Glutamatergic neuron (in vitro differentiated cells): ENCODE measurements around the gene NXNL1. TPM values are rescaled to one million over a fixed set of nuclear protein-coding genes. Genes with fewer than 3 reads are reported as not detected.

Source experiments
- DNase-seq: peaks from one replicate; pipeline ENCODE4 v3.0.0; 2022
- H3K27ac Mint-ChIP-seq: one replicate; pipeline ENCODE4 v1.8.0; 2020; ENCODE audit warnings: mild to moderate bottlenecking, mixed read lengths, inconsistent platforms; ENCODE audit not compliant: unreplicated experiment
- H3K27me3 Mint-ChIP-seq: one replicate; pipeline ENCODE4 v1.8.0; 2020; ENCODE audit warnings: mild to moderate bottlenecking, moderate library complexity, mixed read lengths, inconsistent platforms; ENCODE audit not compliant: unreplicated experiment
- H3K36me3 Mint-ChIP-seq: one replicate; pipeline ENCODE4 v1.8.0; 2020; ENCODE audit warnings: mild to moderate bottlenecking, mixed read lengths, inconsistent platforms; ENCODE audit not compliant: unreplicated experiment
- H3K4me1 Mint-ChIP-seq: one replicate; pipeline ENCODE4 v1.8.0; 2020; ENCODE audit warnings: mild to moderate bottlenecking, low read depth, mixed read lengths, inconsistent platforms; ENCODE audit not compliant: unreplicated experiment
- H3K4me3 Mint-ChIP-seq: one replicate; pipeline ENCODE4 v1.8.0; 2020; ENCODE audit warnings: mild to moderate bottlenecking, mixed read lengths, inconsistent platforms; ENCODE audit not compliant: unreplicated experiment
- H3K9me3 Mint-ChIP-seq: one replicate; pipeline ENCODE4 v1.8.0; 2020; ENCODE audit warnings: mild to moderate bottlenecking, moderate library complexity, mixed read lengths, inconsistent platforms; ENCODE audit not compliant: unreplicated experiment
- CTCF ChIP-seq: fragments of 200-600 bp; sonication (generic); IDR thresholded peaks from one replicate; pipeline ENCODE4 v1.5.0; 2021; ENCODE audit not compliant: partially characterized antibody, unreplicated experiment
- total RNA-seq: library from RNA; stranded (reverse); fragmentation: NEBNext Ultra II Directional; extraction: Animal tissue kit (Norgen Biotek cat#: 25700); gene quantifications from one replicate; pipeline ENCODE4 v1.2.1, GENCODE V29; 2021; ENCODE audit not compliant: unreplicated experiment

NXNL1 gene
- total RNA-seq, 1 donor from 2014 or later: not detected

DNA sequence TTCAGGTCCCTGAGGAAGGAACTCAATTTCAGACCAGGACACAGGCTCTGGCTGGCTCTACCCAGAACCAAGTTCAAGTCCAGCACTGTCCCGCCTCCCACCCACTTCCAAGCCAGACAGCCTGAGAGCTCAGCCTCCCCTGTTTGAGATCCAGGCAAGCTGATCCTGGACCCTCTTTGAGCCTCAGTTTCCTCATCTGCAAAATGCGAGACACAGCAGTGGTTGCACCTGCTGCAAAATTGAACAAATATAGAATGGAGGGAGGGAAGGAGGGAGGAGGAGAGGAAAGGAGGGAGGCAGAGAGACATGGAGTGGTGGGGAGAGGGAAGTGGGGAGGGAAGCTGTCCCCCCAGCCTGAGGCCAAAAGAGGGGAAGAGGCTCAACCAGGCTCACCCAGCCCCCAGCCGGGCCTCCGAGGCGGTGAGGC lies 13.0 kb downstream of the NXNL1 start:
- no peak for TF ChIP-seq CTCF
- Mint-ChIP-seq H3K9me3 (peaks cover 2% of the 10 kb centered on the region), H3K4me3 (peak overlapping the region; percentile 64), H3K4me1 (no peaks in the 10 kb centered on the region), H3K27ac (no peak overlapping the region), H3K27me3 (peaks cover 11% of the 10 kb centered on the region), H3K36me3 (peaks cover 5% of the 10 kb centered on the region)
- DNase-seq: no peak

- TF ChIP-seq CTCF: no peak
- Mint-ChIP-seq H3K9me3 (peaks cover 2% of the 10 kb centered on the region), H3K36me3 (peaks cover 5% of the 10 kb centered on the region), H3K4me3 (no peak overlapping the region), H3K27me3 (peaks cover 11% of the 10 kb centered on the region), H3K4me1 (no peaks in the 10 kb centered on the region), H3K27ac (no peak overlapping the region)
- no peak for DNase-seq
These were observed 15.1 kb downstream of the NXNL1 start for GRCh38 chr19:17445526-17446165.

- H3K9me3 Mint-ChIP-seq: peaks cover 4% of the 10 kb centered on the region
- H3K27ac Mint-ChIP-seq: no peak overlapping the region
- no peak for DNase-seq
- H3K36me3 Mint-ChIP-seq: no peaks in the 10 kb centered on the region
- no peak overlapping the region for H3K4me3 Mint-ChIP-seq
- H3K4me1 Mint-ChIP-seq: no peaks in the 10 kb centered on the region
- peaks cover 3% of the 10 kb centered on the region for H3K27me3 Mint-ChIP-seq
- TF ChIP-seq CTCF: peak; percentile 34
These were observed 19.3 kb downstream of the NXNL1 start for GRCh38 chr19:17441241-17442021.

DNA sequence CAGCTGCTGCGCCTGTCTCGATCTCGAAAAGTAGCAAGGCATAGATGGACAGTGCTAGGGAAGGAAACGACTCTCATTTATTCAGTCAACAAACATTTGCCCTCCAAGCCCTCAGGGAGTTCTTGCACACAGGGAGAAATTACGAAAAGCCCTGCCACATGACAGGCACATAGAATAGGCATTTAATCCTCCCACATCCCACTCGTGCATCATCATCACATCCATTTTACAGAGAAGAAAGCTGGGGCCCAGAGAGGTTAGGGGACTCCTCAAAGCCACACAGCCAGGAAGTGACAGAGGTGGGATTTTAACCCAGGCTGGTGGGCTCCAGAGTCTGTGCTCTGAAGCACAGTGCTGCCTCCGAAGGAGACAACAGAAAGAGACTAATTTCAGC lies 23.9 kb downstream of the NXNL1 start:
- H3K27me3 Mint-ChIP-seq: peaks cover 3% of the 10 kb centered on the region
- no peak overlapping the region for H3K27ac Mint-ChIP-seq
- H3K9me3 Mint-ChIP-seq: peaks cover 4% of the 10 kb centered on the region
- H3K4me1 Mint-ChIP-seq: no peaks in the 10 kb centered on the region
- no peak for TF ChIP-seq CTCF
- no peaks in the 10 kb centered on the region for H3K36me3 Mint-ChIP-seq
- DNase-seq: no peak
- no peak overlapping the region for H3K4me3 Mint-ChIP-seq

DNA sequence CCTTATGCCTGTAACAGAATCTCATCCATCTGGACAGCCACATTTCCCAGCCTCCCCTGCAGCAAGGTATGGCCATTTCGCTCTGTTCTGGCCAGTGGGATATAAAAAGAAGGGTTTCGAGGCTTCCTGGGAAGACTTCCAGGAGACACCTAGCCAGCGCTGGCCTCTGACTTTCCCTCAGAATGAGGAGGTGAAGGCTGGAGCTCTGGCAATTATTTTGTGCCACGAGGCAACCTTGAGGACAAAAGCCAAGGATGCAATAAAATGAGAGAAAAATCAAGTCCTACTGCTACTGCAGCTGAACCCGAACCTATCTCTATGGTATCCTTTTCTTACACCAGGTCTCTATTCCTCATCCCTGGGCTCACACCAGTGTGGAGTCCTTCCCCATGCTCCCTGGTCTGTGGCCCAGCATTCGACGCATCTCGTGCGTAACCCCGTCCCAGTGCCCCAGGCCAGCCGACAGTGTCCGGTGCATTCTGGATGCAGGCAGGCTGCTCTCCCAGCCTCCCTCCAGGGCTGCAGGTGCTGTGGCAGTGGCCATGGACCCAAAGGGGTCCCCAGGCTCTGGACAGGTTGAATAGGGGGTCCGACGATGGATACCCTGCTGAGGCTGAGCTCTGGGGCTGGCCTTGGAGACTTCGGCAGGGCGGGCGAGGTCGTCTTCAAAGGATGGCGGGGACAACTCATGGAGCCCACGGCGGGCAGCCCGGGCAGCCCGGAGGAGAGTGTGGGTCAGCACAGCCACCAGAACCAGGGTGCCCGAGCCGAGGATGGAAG lies 24.4 kb downstream of the NXNL1 start:
- peaks cover 3% of the 10 kb centered on the region for H3K27me3 Mint-ChIP-seq
- no peak for DNase-seq
- H3K9me3 Mint-ChIP-seq: peaks cover 4% of the 10 kb centered on the region
- no peak for TF ChIP-seq CTCF
- H3K4me3 Mint-ChIP-seq: no peak overlapping the region
- H3K4me1 Mint-ChIP-seq: no peaks in the 10 kb centered on the region
- H3K36me3 Mint-ChIP-seq: no peaks in the 10 kb centered on the region
- H3K27ac Mint-ChIP-seq: no peak overlapping the region
